Measurements from ENCODE around the gene DLX1. TPM values are rescaled to one million over a fixed set of nuclear protein-coding genes. Genes with fewer than 3 reads are reported as not detected.

The DLX1 gene
- total RNA-seq, 4 donors from 2014 or later, result 0.40 TPM; not detected in 3

DNA sequence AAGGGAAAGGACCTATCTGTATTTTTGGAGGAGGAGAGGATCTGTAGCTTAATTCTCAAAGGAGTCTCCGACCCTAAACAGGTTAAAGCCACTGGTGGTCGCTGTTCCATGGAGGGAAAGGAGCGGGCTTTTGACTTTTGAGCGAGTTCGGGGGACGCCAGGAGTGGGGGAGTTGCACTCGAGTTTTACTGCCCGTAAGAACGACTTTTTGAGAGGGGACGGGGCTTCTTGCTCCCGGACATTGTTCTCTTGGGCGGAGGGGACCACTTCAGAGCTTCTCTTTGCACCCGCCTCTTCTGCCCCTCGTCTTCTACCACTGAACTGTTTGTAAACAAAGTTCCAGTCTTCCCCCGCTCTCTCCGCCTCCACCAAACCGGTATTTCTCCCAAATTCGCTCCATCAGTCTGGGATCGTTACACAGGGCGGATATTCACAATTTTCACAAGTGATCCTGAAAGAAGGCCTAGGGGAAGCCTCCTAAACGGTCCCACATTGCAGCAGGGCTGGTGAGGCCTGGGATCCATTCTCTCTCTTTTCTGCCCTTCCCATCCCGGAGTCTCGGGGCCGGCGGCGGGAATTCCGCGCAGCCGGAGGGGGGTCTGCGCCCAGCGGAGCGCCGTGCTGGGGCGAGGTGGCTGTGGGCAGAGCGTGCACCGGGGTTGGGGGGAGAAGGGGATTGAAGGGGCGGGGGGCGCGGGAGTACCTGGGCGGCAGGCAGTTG is 10.8 kb downstream of the DLX1 start:
- ATAC-seq, result peak; percentile 13
- no peaks in the 10 kb centered on the region for H3K9me3 ChIP-seq
- H3K4me3 ChIP-seq, result peak overlapping the region in 1 of 2 donors; percentile 45
- no peaks in the 10 kb centered on the region for H3K36me3 ChIP-seq
- H3K27ac ChIP-seq, result peak overlapping the region in 1 of 4 donors; percentile 5
- peaks cover 100% of the 10 kb centered on the region for H3K27me3 ChIP-seq
- peaks cover 0 to 73% (median 57%) of the 10 kb centered on the region in 3 donors for H3K4me1 ChIP-seq
- TF ChIP-seq CTCF (IDR thresholded peaks at IDR 0.05), result no peak
- no peak for TF ChIP-seq POLR2A (IDR thresholded peaks at IDR 0.05)
- 13 to 21% methylated on average over 12 to 20 of the region's 40 CpGs for WGBS, 2 donors (ENCODE audit: low coverage in 1 of 2)

DNA sequence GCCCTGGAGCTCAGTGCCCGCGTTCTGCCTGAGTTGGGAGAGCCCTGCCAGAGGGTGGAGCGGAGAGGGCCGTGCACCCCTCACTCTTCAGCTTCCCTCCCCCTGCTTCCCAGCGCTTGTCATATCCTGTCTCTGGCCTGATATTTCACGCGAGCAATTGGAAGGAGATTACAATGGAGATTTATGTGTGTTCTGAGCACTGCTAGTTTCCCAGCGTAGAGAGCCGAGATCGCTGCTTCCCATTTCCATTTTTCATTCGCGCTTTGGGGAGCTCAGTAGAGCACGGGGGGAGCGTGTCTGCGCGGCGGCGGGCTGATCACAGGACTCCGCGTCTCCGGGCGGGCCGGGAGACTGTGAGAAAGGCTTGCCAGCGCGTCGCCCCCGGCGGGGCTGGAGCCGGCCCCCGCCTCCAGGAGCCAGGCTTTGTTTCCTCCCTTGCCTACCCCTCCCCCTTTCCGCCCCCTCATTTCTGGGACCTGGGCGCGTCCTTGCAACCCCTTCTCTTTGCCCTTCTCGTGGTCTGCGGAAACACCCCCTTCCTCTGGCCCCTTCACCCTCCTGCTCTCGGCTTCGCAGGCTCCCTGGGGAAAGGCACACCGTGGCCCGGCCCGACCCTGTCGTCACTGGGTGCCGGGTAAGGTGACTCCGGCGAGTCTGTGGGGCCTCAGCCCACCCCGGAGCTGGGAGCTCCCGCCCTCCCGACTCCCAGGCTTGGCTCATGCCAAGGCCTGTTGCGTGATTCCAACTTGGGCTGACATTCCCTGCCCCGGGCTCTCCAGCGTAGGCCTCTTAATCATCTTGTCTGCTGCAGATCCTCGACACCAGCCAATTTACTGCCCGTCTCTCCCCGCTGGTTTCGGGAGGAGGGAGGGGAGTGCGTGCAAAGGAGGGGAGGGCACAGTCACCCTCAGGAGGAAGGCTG is 11.6 kb downstream of the DLX1 start:
- peaks cover 0 to 81% (median 66%) of the 10 kb centered on the region in 3 donors for H3K4me1 ChIP-seq
- no peak overlapping the region for H3K27ac ChIP-seq
- no peak for ATAC-seq
- H3K36me3 ChIP-seq, result no peaks in the 10 kb centered on the region
- peaks cover 100% of the 10 kb centered on the region for H3K27me3 ChIP-seq
- H3K4me3 ChIP-seq, result peak overlapping the region in 1 of 2 donors; percentile 38
- no peaks in the 10 kb centered on the region for H3K9me3 ChIP-seq
- TF ChIP-seq CTCF (IDR thresholded peaks at IDR 0.05) (no peak), POLR2A (IDR thresholded peaks at IDR 0.05) (no peak), POLR2AphosphoS5 (IDR thresholded peaks at IDR 0.05) (no peak), EP300 (IDR thresholded peaks at IDR 0.05) (no peak)
- 0 to 1% methylated on average over 3 to 14 of the region's 55 CpGs for WGBS, 2 donors (ENCODE audit: low coverage in 1 of 2)

- Histone ChIP-seq H3K36me3 (no peaks in the 10 kb centered on the region), H3K27ac (no peak overlapping the region), H3K4me3 (no peak overlapping the region), H3K9me3 (no peaks in the 10 kb centered on the region), H3K4me1 (peaks cover 0 to 89% (median 73%) of the 10 kb centered on the region in 3 donors), H3K27me3 (peaks cover 100% of the 10 kb centered on the region)
- no peak for ATAC-seq
- TF ChIP-seq EP300 (IDR thresholded peaks at IDR 0.05), result no peak
- no peak for TF ChIP-seq POLR2A (IDR thresholded peaks at IDR 0.05)
- no peak for TF ChIP-seq CTCF (IDR thresholded peaks at IDR 0.05)
- TF ChIP-seq POLR2AphosphoS5 (IDR thresholded peaks at IDR 0.05), result no peak
- WGBS, 2 donors (ENCODE audit: low coverage in 1 of 2), result 31% methylated on average over 5 of the region's 9 CpGs; no CpG with 5 or more reads in 1 of the 2 donors
These were observed 12.3 kb downstream of the DLX1 start for GRCh38 chr2:172097557-172098131.

DNA sequence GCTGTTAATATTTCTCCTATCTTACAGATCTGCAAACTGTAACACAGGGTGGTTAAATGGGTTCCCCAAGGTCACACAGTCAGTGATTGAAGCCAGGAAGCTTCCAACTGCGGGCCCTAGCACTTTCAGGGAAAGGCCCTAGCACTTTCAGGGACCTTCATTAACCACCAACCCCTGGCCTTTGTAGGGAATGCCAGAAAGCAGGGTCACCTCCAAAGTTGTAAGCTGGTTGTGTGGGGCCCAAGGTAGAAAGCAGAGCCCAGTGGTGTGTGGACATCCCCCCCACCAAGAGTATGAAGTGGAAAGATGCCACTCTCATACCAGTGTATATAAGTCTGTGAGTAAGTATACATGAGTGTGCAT is 13.0 kb downstream of the DLX1 start:
- no peak overlapping the region for H3K27ac ChIP-seq
- H3K36me3 ChIP-seq, result no peaks in the 10 kb centered on the region
- no peak overlapping the region for H3K4me3 ChIP-seq
- ATAC-seq, result no peak
- H3K9me3 ChIP-seq, result no peaks in the 10 kb centered on the region
- peaks cover 100% of the 10 kb centered on the region for H3K27me3 ChIP-seq
- 60 to 71% methylated on average over 1 of the region's 1 CpG for WGBS, 2 donors (ENCODE audit: low coverage in 1 of 2)
- peaks cover 0 to 95% (median 73%) of the 10 kb centered on the region in 3 donors for H3K4me1 ChIP-seq
- TF ChIP-seq EP300 (IDR thresholded peaks at IDR 0.05) (no peak), POLR2A (IDR thresholded peaks at IDR 0.05) (no peak), POLR2AphosphoS5 (IDR thresholded peaks at IDR 0.05) (no peak), CTCF (IDR thresholded peaks at IDR 0.05) (no peak)
